Loucy (cell line): ENCODE data around the gene RAPGEF1.
"Not testable (repeated sequence)": the region's sequence is repeated elsewhere in the genome, so short reads cannot be mapped to it uniquely, and the experiment has no call there.

Source experiments
- H2AFZ ChIP-seq: fragments of 200-600 bp; sonication (generic); 2 replicates; pipeline ENCODE4 v1.6.0; 2016; ENCODE audit warnings: antibody characterized with exemption, mild to moderate bottlenecking, low read length, moderate library complexity
- H3F3A ChIP-seq: fragments of 200-600 bp; 2 replicates; pipeline ENCODE4 v1.6.0; 2016; ENCODE audit warnings: antibody characterized with exemption, low read depth, mild to moderate bottlenecking
- H3K27me3 ChIP-seq: fragments of 200-600 bp; sonication (generic); 2 replicates; pipeline ENCODE4 v1.6.1; 2014; ENCODE audit warnings: low read length, mild to moderate bottlenecking; ENCODE audit not compliant: insufficient read depth, poor library complexity, severe bottlenecking
- H3K36me3 ChIP-seq: fragments of 200-600 bp; sonication (generic); 2 replicates; pipeline ENCODE4 v1.6.1; 2016; ENCODE audit warnings: low read length; ENCODE audit not compliant: insufficient read depth
- H3K4me1 ChIP-seq: fragments of 200-600 bp; sonication (generic); 2 replicates; pipeline ENCODE4 v1.5.1; 2014; ENCODE audit warnings: low read length, mild to moderate bottlenecking; ENCODE audit not compliant: insufficient read depth, poor library complexity, severe bottlenecking
- H3K4me2 ChIP-seq: fragments of 200-600 bp; sonication (generic); 2 replicates; pipeline ENCODE4 v1.6.0; 2014; ENCODE audit warnings: antibody characterized with exemption, low read length, low read depth, mild to moderate bottlenecking; ENCODE audit not compliant: poor library complexity, severe bottlenecking
- H3K4me3 ChIP-seq: fragments of 200-600 bp; sonication (generic); 2 replicates; pipeline ENCODE4 v1.5.1; 2014; ENCODE audit warnings: low read length, mild to moderate bottlenecking, mixed read lengths; ENCODE audit not compliant: poor library complexity, severe bottlenecking
- H3K79me2 ChIP-seq: fragments of 200-600 bp; sonication (generic); 2 replicates; pipeline ENCODE4 v1.6.1; 2014; ENCODE audit warnings: low read length; ENCODE audit not compliant: insufficient read depth
- H3K9ac ChIP-seq: fragments of 200-600 bp; sonication (generic); 2 replicates; pipeline ENCODE4 v1.6.0; 2014; ENCODE audit warnings: mild to moderate bottlenecking, low read depth, low read length, moderate library complexity; ENCODE audit not compliant: poor library complexity, severe bottlenecking
- H3K9me2 ChIP-seq: fragments of 200-600 bp; sonication (generic); replicated peaks from 2 replicates; pipeline ENCODE4 v1.6.1; 2016; ENCODE audit warnings: low read depth, low read length, mixed read lengths
- H3K9me3 ChIP-seq: fragments of 200-600 bp; sonication (generic); 2 replicates; pipeline ENCODE4 v1.6.1; 2014; ENCODE audit warnings: mild to moderate bottlenecking, antibody characterized with exemption, low read length, low read depth; ENCODE audit not compliant: insufficient read depth
- H4K20me1 ChIP-seq: fragments of 200-600 bp; sonication (generic); 2 replicates; pipeline ENCODE4 v1.6.0; 2014; ENCODE audit warnings: antibody characterized with exemption, low read length, mild to moderate bottlenecking; ENCODE audit not compliant: insufficient read depth, poor library complexity, severe bottlenecking
- CTCF ChIP-seq: fragments of 200-600 bp; sonication (generic); conservative IDR thresholded peaks from 2 replicates; pipeline ENCODE4 v1.5.1; 2014; ENCODE audit warnings: mild to moderate bottlenecking, antibody characterized with exemption, low read length
- EZH2phosphoT487 ChIP-seq: fragments of 200-600 bp; IDR thresholded peaks from 2 replicates; pipeline ENCODE4 v1.6.1; 2018; ENCODE audit warnings: antibody characterized with exemption, mild to moderate bottlenecking, moderate library complexity, borderline replicate concordance

The RAPGEF1 gene

DNA sequence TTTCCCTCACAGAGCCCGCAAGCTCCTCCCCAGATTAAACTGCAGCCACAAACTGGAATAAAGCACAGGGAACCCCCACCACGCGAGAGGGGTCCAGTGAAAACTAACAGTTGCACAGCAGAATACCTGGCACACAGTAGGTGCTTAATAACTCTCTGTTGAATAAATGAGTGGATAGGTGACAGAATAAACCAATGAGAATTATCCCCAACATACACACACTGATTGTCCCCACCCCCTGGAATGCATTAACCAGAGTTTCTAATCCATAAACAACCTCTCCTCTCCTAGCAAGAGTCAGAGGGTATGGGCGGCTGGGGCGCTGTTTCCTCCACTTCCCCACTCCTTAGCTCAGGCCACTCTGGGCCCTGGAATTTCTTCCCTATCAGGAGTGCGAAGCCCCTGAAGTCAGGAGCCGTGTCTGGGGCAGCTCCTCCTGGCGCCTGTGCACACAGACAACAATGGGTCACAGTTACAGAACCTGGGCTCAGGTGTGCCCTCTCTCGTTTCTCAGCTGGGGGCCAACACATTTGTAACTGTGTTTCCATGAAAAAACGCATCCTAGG is 27.6 kb downstream of the RAPGEF1 start:
- TF ChIP-seq EZH2phosphoT487: no peak
- TF ChIP-seq CTCF: no peak
- no peak overlapping the region for H2AFZ ChIP-seq
- H3K36me3 ChIP-seq: peaks cover 4% of the 10 kb centered on the region; the same call in 1 of the 2 replicates
- H3K79me2 ChIP-seq: peaks cover 91% of the 10 kb centered on the region
- H3K4me1 ChIP-seq: peaks cover 9% of the 10 kb centered on the region
- no peaks in the 10 kb centered on the region for H3K9me2 ChIP-seq
- no peak overlapping the region for H3K4me3 ChIP-seq
- H3K4me2 ChIP-seq: no peak overlapping the region
- H3K9me3 ChIP-seq: no peaks in the 10 kb centered on the region
- no peaks in the 10 kb centered on the region for H3K27me3 ChIP-seq
- peaks cover 5% of the 10 kb centered on the region for H4K20me1 ChIP-seq
- no peaks in the 10 kb centered on the region for H3F3A ChIP-seq
- no peak overlapping the region for H3K9ac ChIP-seq

GRCh38 chr9:131709771-131710431 is 30.0 kb downstream of the RAPGEF1 start:
- H3K9me2 ChIP-seq: no peaks in the 10 kb centered on the region
- no peak overlapping the region for H3K9ac ChIP-seq
- no peak overlapping the region for H3K4me2 ChIP-seq
- peaks cover 9% of the 10 kb centered on the region for H3K4me1 ChIP-seq
- TF ChIP-seq EZH2phosphoT487: no peak
- no peak overlapping the region for H2AFZ ChIP-seq
- peaks cover 91% of the 10 kb centered on the region for H3K79me2 ChIP-seq
- H3K4me3 ChIP-seq: no peak overlapping the region
- no peaks in the 10 kb centered on the region for H3K9me3 ChIP-seq
- H3F3A ChIP-seq: no peaks in the 10 kb centered on the region
- peaks cover 2% of the 10 kb centered on the region; the same call in 1 of the 2 replicates for H3K36me3 ChIP-seq
- H3K27me3 ChIP-seq: no peaks in the 10 kb centered on the region
- H4K20me1 ChIP-seq: peaks cover 5% of the 10 kb centered on the region

- H4K20me1 ChIP-seq, H3K4me2 ChIP-seq, H3K27me3 ChIP-seq, H3K4me3 ChIP-seq, H3K9ac ChIP-seq, H3K4me1 ChIP-seq, H3F3A ChIP-seq, H3K36me3 ChIP-seq, H3K9me3 ChIP-seq, H2AFZ ChIP-seq, H3K9me2 ChIP-seq: not testable (repeated sequence)
- H3K79me2 ChIP-seq: peaks cover 91% of the 10 kb centered on the region
These were observed 30.7 kb downstream of the RAPGEF1 start for GRCh38 chr9:131709010-131709770.

DNA sequence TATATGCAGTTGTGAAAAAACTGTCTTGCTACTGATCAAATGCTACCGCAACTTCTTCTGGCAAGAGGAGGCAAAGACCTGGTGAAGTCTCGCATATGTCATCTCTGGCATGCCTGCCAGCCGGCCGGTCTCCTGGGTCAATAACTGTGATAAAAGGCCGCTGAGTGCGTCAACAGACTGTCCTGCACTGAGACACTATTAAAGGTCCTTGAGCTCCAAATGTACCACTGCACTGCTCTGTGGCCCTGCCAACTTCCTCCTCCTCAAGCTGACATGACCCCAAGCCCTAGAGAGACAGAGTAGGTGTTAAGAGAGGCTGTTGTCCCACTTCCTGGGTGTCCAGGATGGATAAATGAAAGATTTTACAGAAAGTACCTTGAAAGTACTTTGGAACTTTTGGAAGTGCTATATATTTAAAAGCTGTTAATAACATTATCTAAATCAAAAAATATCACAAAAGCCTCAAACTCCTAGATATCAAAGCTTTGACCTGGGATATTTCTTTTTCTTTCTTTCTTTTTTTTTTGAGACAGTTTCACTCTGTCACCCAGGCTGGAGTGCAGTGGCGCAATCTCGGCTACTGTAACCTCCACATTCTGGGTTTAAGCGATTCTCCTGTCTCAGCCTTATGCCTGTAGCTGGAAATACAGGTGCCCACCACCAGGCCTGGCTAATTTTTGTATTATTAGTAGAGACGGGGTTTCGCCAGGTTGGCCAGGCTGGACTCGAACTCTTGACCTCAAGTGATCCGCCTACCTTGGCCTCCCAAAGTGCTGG is 31.5 kb downstream of the RAPGEF1 start:
- H3K36me3 ChIP-seq: no peaks in the 10 kb centered on the region
- no peaks in the 10 kb centered on the region for H3K9me3 ChIP-seq
- no peaks in the 10 kb centered on the region for H3K27me3 ChIP-seq
- peaks cover 9% of the 10 kb centered on the region for H3K4me1 ChIP-seq
- H3K79me2 ChIP-seq: peaks cover 95% of the 10 kb centered on the region
- H2AFZ ChIP-seq: no peak overlapping the region
- H3K9ac ChIP-seq: no peak overlapping the region
- H3K9me2 ChIP-seq: no peaks in the 10 kb centered on the region
- no peak overlapping the region for H3K4me2 ChIP-seq
- no peaks in the 10 kb centered on the region for H3F3A ChIP-seq
- TF ChIP-seq CTCF (no peak), EZH2phosphoT487 (no peak)
- peaks cover 4% of the 10 kb centered on the region for H4K20me1 ChIP-seq
- H3K4me3 ChIP-seq: no peak overlapping the region
